NCI-H1694 (cell line): ENCODE data around the gene CAPN7.

Experiments
- DNase-seq: peaks from one replicate; lab custom pipeline; 2025; lab: John Stamatoyannopoulos, UW

The CAPN7 gene

GRCh38 chr3:15276028-15276724 lies 70.1 kb downstream of the CAPN7 start:
- no peak for DNase-seq

GRCh38 chr3:15277861-15278500 lies 71.9 kb downstream of the CAPN7 start:
- no peak for DNase-seq

GRCh38 chr3:15279205-15279604 lies 73.2 kb downstream of the CAPN7 start:
- no peak for DNase-seq

GRCh38 chr3:15279671-15280402 lies 73.8 kb downstream of the CAPN7 start:
- no peak for DNase-seq

GRCh38 chr3:15280853-15281532 lies 74.9 kb downstream of the CAPN7 start:
- DNase-seq, result no peak

GRCh38 chr3:15281817-15282216 lies 75.8 kb downstream of the CAPN7 start:
- no peak for DNase-seq

- DNase-seq, result no peak
Measured at GRCh38 chr3:15283702-15284101, 77.7 kb downstream of the CAPN7 start.

GRCh38 chr3:15284121-15284889 lies 78.3 kb downstream of the CAPN7 start:
- peak; percentile 87 for DNase-seq

- DNase-seq, result no peak
Measured at GRCh38 chr3:15286022-15286421, 80.0 kb downstream of the CAPN7 start.

GRCh38 chr3:15287565-15288330 lies 81.7 kb downstream of the CAPN7 start:
- no peak for DNase-seq

GRCh38 chr3:15288331-15289035 lies 82.4 kb downstream of the CAPN7 start:
- no peak for DNase-seq

- no peak for DNase-seq
Measured at GRCh38 chr3:15289661-15290060, 83.6 kb downstream of the CAPN7 start.

- no peak for DNase-seq
Measured at GRCh38 chr3:15290736-15291135, 84.7 kb downstream of the CAPN7 start.

GRCh38 chr3:15291589-15292541 lies 85.8 kb downstream of the CAPN7 start:
- no peak for DNase-seq

- no peak for DNase-seq
Measured at GRCh38 chr3:15292765-15293522, 86.9 kb downstream of the CAPN7 start.

GRCh38 chr3:15294929-15295328 lies 88.9 kb downstream of the CAPN7 start:
- no peak for DNase-seq

- peak; percentile 40 for DNase-seq
Measured at GRCh38 chr3:15295506-15295905, 89.5 kb downstream of the CAPN7 start.

GRCh38 chr3:15297608-15298350 lies 91.7 kb downstream of the CAPN7 start:
- DNase-seq, result no peak
